ENCODE data around the gene PIH1D1.

GRCh38 chr19:49496574-49497008 is 45.0 kb upstream of the PIH1D1 start:
- no peak for TF ChIP-seq CTCF (IDR thresholded peaks at IDR 0.05)
- no peak for TF ChIP-seq POLR2A (IDR thresholded peaks at IDR 0.05)
- no peak for TF ChIP-seq POLR2AphosphoS5 (IDR thresholded peaks at IDR 0.05)
- TF ChIP-seq EP300 (IDR thresholded peaks at IDR 0.05) = no peak

All from sigmoid colon (tissue), 4 donors.